Hematopoietic multipotent progenitor cell treated with erythropoietin and hydrocortisone succinate and interleukin-3 and kit ligand, for 4 days (in vitro differentiated cells): ENCODE results near the gene NBEA.

Experiments
- DNase-seq: peaks from one replicate; pipeline ENCODE4 v3.0.0-alpha.2; 2015

Gene NBEA

GRCh38 chr13:35716729-35717128 lies 774.7 kb downstream of the NBEA start:
- no peak for DNase-seq

DNA sequence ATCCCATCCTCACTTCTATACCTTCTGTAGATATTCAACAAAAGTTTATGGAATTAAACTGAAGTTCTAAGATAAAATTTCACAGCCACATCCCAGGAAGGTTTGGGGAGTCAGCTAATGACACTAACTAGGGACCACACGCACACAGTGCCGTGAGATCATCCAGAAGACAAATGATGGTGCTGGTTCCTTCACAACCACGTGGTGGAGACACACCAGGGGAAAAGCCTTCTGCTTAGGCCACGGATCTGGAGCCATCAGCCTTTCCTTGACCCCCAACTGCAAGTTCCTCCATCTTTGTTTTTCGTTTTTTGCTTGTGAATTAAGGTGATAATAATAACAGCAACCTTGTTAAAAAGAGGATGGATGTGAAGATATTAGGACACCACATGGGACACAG lies 776.0 kb downstream of the NBEA start:
- peak; percentile 6 for DNase-seq

GRCh38 chr13:35720290-35720689 lies 778.2 kb downstream of the NBEA start:
- no peak for DNase-seq

DNA sequence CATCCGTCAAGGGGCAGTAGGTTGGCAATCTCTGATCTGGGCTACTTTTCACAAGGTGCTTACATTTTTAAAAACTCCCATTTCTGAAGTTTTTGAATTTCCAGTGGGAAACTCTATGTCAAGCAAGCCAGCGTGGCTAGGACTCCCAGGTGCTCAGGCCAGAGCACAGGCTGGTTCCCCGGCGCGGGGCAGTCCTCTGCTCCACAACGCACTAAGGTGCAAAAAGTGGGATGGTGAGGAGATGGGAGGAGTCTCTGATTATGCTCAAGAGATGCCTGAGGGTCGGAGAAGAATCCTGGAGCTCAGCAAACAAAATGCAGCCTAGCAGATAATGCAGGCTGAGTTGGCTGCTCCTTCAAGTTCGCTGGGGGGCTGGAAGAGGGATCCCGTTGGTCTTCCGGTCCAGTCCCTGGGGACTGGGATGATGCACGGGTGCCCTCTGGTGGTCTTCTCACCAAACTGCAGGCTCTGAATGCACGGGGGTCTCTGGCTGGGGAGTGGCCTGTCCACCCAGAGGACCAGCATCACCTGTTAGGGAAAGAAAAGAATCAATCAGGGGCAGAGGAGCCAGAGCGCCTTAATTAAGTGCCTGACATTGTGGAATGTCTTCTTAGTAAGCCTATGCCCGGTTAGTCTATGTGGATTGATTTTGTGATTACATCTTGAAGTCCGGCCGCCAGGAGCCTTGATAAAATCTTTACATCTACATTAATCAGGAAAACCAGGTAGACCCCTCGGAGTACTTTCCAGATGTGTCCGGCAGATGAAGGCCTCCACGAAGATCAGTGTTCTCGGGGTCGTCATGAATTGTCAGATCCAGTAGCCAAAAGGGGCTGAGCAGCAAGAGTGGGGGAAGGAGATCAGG lies 778.9 kb downstream of the NBEA start:
- DNase-seq = peak; percentile 73
